Endodermal cell (in vitro differentiated cells): Measurements from ENCODE around the gene IER2. TPM values are rescaled to one million over a fixed set of nuclear protein-coding genes. Genes with fewer than 3 reads are reported as not detected.

Source experiments
- DNase-seq: peaks from one replicate; pipeline ENCODE4 v3.0.0-alpha.2; 2017
- H3K27ac ChIP-seq: 2 replicates; pipeline ENCODE4 v1.5.1; 2013; ENCODE audit warnings: mild to moderate bottlenecking, low read depth, low read length, moderate library complexity
- H3K27me3 ChIP-seq: 2 replicates; pipeline ENCODE4 v1.6.1; 2013; ENCODE audit warnings: mild to moderate bottlenecking, low read length, moderate library complexity; ENCODE audit not compliant: insufficient read depth, control insufficient read depth, poor library complexity, severe bottlenecking
- H3K36me3 ChIP-seq: 2 replicates; pipeline ENCODE4 v1.7.0; 2013; ENCODE audit warnings: mild to moderate bottlenecking, low read length, moderate library complexity; ENCODE audit not compliant: control insufficient read depth, insufficient read depth
- H3K4me1 ChIP-seq: one replicate; pipeline ENCODE4 v1.7.0; 2013; ENCODE audit warnings: low read length; ENCODE audit not compliant: control insufficient read depth, insufficient read depth
- H3K4me3 ChIP-seq: 2 replicates; pipeline ENCODE4 v1.5.1; 2013; ENCODE audit warnings: mild to moderate bottlenecking, low read length, moderate library complexity
- H3K9ac ChIP-seq: 2 replicates; pipeline ENCODE4 v1.6.1; 2013; ENCODE audit warnings: mild to moderate bottlenecking, low read length, moderate library complexity; ENCODE audit not compliant: poor library complexity, severe bottlenecking; ENCODE audit errors: extremely low read depth
- H3K9me3 ChIP-seq: 2 replicates; pipeline ENCODE4 v1.6.1; 2013; ENCODE audit warnings: mild to moderate bottlenecking, low read length, moderate library complexity; ENCODE audit not compliant: control insufficient read depth
- H3K27ac Mint-ChIP-seq: 2 replicates; pipeline ENCODE4 v1.8.0; 2020; ENCODE audit warnings: mixed read lengths
- H3K27me3 Mint-ChIP-seq: 2 replicates; pipeline ENCODE4 v1.8.0; 2021; ENCODE audit warnings: mild to moderate bottlenecking, mixed read lengths; ENCODE audit not compliant: insufficient read depth
- H3K36me3 Mint-ChIP-seq: 2 replicates; pipeline ENCODE4 v1.8.0; 2020; ENCODE audit warnings: low read depth, mixed read lengths
- H3K4me1 Mint-ChIP-seq: 2 replicates; pipeline ENCODE4 v1.8.0; 2020; ENCODE audit warnings: mixed read lengths
- H3K4me3 Mint-ChIP-seq: 2 replicates; pipeline ENCODE4 v1.8.0; 2020; ENCODE audit warnings: mild to moderate bottlenecking, moderate library complexity, mixed read lengths
- H3K9me3 Mint-ChIP-seq: 2 replicates; pipeline ENCODE4 v1.8.0; 2020; ENCODE audit warnings: mild to moderate bottlenecking, mixed read lengths
- WGBS, 2 experiments: methylation state at CpG; one replicate each; pipeline versions ENCODE4 v1.1.5 to v1.1.7; 2013; ENCODE audit warnings: missing lambda C conversion rate in 2 of 2, mixed read lengths in 1 of 2; ENCODE audit not compliant: insufficient coverage in 1 of 2, insufficient read length in 1 of 2; 5-methylcytosine and 5-hydroxymethylcytosine counted together
- total RNA-seq, 2 donors: library from RNA; stranded (reverse); fragmentation: NEBNext Ultra II Directional in 1 of 2; extraction: Animal tissue kit (Norgen Biotek cat#: 25700) in 1 of 2; gene quantifications; 2 replicates in 1 of 2; 3 replicates in 1 of 2; pipeline ENCODE4 v1.2.1, GENCODE V29; 2021
- TF ChIP-seq, protein P1 (sequence below): fragments of 200-600 bp; sonication (generic); conservative IDR thresholded peaks from 2 replicates; pipeline ENCODE4 v1.5.0; 2021; ENCODE audit warnings: antibody characterized with exemption, mild to moderate bottlenecking

Gene IER2
- total RNA-seq, 2 donors from 2014 or later: 55.3 to 66.6 TPM

DNA sequence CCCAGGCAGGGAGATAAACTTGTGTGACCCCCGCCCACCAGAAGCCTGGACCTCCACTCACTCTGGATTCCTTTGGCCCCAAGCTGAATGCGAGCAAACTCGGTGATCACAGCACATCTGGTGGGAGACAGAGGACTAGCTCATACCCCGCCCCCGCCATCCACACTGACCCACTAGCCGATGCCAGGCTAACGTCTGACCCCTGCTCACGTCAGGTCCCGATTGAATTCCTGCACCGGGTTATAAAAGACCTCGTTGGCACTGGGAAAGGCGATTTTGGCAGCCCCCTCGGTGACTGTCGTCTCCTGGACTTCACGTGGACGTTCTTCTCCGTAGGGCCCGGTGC, 34.3 kb upstream of the IER2 start:
- Histone ChIP-seq H3K9ac (peak overlapping the region; percentile 97), H3K4me3 (peak overlapping the region; percentile 96), H3K27me3 (no peaks in the 10 kb centered on the region), H3K9me3 (no peaks in the 10 kb centered on the region), H3K27ac (peak overlapping the region; percentile 74), H3K4me1 (peaks cover 19% of the 10 kb centered on the region), H3K36me3 (peaks cover 35% of the 10 kb centered on the region)
- Mint-ChIP-seq H3K4me3 (peak overlapping the region; percentile 96), H3K9me3 (no peaks in the 10 kb centered on the region), H3K27me3 (no peaks in the 10 kb centered on the region), H3K36me3 (peaks cover 23% of the 10 kb centered on the region), H3K4me1 (peaks cover 30% of the 10 kb centered on the region), H3K27ac (peak overlapping the region; percentile 99)
- TF ChIP-seq, protein P1, sequence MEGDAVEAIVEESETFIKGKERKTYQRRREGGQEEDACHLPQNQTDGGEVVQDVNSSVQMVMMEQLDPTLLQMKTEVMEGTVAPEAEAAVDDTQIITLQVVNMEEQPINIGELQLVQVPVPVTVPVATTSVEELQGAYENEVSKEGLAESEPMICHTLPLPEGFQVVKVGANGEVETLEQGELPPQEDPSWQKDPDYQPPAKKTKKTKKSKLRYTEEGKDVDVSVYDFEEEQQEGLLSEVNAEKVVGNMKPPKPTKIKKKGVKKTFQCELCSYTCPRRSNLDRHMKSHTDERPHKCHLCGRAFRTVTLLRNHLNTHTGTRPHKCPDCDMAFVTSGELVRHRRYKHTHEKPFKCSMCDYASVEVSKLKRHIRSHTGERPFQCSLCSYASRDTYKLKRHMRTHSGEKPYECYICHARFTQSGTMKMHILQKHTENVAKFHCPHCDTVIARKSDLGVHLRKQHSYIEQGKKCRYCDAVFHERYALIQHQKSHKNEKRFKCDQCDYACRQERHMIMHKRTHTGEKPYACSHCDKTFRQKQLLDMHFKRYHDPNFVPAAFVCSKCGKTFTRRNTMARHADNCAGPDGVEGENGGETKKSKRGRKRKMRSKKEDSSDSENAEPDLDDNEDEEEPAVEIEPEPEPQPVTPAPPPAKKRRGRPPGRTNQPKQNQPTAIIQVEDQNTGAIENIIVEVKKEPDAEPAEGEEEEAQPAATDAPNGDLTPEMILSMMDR: no peak
- DNase-seq: no peak
- WGBS, 2 experiments: 0 to 2% methylated on average over 10 to 18 of the region's 18 CpGs

DNA sequence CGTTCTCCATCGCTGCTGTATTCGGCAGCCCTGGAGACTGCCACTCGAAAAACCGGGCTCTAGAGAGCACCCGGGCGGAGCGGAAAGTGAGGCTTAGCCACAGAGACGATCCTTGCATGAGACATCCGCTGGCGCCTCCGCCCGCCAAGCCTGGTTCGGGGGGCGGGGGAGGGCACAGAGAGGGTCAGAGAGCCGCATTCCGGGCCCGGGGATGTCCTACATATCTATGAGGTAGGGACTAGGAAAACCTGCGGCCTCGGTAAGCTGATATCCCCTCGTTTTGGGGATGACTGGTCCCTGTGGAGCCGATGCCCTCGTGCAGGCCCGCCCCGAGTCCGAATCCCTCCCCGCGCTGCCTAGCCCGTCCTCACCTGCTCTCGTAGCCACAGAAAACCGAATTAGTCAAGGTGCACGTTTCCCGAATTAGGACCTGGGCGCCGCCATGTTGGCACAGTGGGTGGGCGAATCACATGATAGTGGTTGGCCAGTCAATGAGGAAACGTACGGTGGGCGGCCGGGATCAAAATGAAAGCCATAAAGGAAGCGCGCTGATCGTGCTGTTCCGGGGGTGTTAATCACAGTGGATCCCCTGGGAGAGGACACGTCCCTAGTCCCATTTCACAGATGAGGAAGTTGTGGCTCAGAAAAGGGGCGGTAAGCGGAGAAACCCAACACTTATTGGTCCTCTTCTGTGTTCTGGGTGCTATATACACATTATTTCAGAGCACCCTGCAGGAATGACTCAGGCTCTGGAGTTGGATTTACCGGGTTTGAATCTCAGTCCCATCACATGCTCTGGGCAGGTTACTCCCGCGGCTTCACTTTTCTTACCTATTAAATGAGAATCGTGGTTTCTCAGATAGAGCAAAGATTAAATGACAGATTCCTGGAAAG, 33.7 kb upstream of the IER2 start, which contains the start of gene TRMT1:
TRMT1 (minus strand) TSS at position 459 of the 894 bp plus-strand sequence; CDS start at position 118, 341 bp downstream.
- H3K4me3 Mint-ChIP-seq: peak within 1 kb of the TSS; percentile 96
- H3K4me1 Mint-ChIP-seq: peaks cover 37% of the 10 kb centered on the region
- Histone ChIP-seq H3K9me3 (no peaks in the 10 kb centered on the region), H3K27me3 (no peaks in the 10 kb centered on the region), H3K4me3 (peak within 1 kb of the TSS; percentile 96), H3K9ac (peak within 1 kb of the TSS; percentile 97), H3K36me3 (peaks cover 41% of the 10 kb centered on the region), H3K4me1 (peaks cover 19% of the 10 kb centered on the region), H3K27ac (peak within 1 kb of the TSS; percentile 74)
- peaks cover 23% of the 10 kb centered on the region for H3K36me3 Mint-ChIP-seq
- DNase-seq: peak; percentile 98
- H3K27ac Mint-ChIP-seq: peak within 1 kb of the TSS; percentile 99
- no peaks in the 10 kb centered on the region for H3K9me3 Mint-ChIP-seq
- TF ChIP-seq, protein P1: no peak
- no peaks in the 10 kb centered on the region for H3K27me3 Mint-ChIP-seq
- 0 to 1% methylated on average over 19 to 51 of the region's 51 CpGs for WGBS, 2 experiments

DNA sequence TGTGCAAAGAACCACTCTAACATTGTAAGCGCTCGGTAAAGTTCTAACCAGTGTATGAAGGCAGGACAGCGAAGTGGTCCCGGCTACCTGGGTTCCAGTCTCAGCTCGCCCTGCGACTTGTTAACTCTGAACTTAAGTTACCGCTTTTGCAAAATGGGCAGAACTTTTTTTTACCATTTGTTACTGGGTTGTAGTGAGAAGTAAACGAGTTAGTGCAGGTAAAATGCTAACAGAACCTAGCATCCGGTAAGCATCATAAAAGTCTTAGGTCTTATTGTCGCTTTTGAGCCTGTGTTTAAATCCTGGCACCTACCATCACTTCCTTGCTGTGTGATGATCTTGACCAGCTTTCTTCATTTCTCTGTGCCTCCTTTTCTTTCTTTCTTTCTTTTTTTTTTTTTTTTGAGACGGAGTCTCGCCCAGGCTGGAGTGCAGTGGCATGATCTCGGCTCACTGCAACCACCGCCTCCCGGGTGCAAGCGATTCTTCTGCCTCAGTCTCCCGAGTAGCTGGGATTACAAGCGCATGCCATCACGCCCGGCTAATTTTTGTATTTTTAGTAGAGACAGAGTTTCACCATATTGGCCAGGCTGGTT, 32.9 kb upstream of the IER2 start:
- no peaks in the 10 kb centered on the region for H3K27me3 Mint-ChIP-seq
- WGBS, 2 experiments: 70 to 73% methylated on average over 17 to 20 of the region's 20 CpGs
- no peaks in the 10 kb centered on the region for H3K9me3 Mint-ChIP-seq
- no peak for DNase-seq
- Histone ChIP-seq H3K27me3 (no peaks in the 10 kb centered on the region), H3K4me3 (peak overlapping the region; percentile 96), H3K4me1 (peaks cover 21% of the 10 kb centered on the region), H3K36me3 (peaks cover 42% of the 10 kb centered on the region), H3K27ac (no peak overlapping the region), H3K9ac (peak overlapping the region; percentile 97), H3K9me3 (no peaks in the 10 kb centered on the region)
- H3K4me3 Mint-ChIP-seq: peak overlapping the region; percentile 96
- peak overlapping the region; percentile 99 for H3K27ac Mint-ChIP-seq
- peaks cover 44% of the 10 kb centered on the region for H3K4me1 Mint-ChIP-seq
- H3K36me3 Mint-ChIP-seq: peaks cover 26% of the 10 kb centered on the region
- TF ChIP-seq, protein P1: no peak
